HL-60 (cell line): ENCODE results near the gene SLC28A2.

Experiments used
- DNase-seq, 2 experiments: peaks; one replicate each; pipeline ENCODE4 v3.0.0-alpha.2; 2010 to 2020; ENCODE audit warnings: low read depth in 1 of 2, low spot score in 1 of 2
- H3K27ac ChIP-seq: fragments of 250-450 bp; sonication (Bioruptor Pico); replicated peaks from 2 replicates; pipeline ENCODE4 v1.5.1; 2020; ENCODE audit warnings: mild to moderate bottlenecking, moderate library complexity
- H3K27me3 ChIP-seq: fragments of 250-450 bp; sonication (Bioruptor Pico); 2 replicates; pipeline ENCODE4 v1.5.1; 2021; ENCODE audit warnings: mild to moderate bottlenecking, moderate library complexity; ENCODE audit not compliant: insufficient read depth, poor library complexity, severe bottlenecking
- H3K4me3 ChIP-seq: replicated peaks from 2 replicates; pipeline ENCODE4 v1.5.1; 2011; ENCODE audit warnings: mild to moderate bottlenecking, control low read depth, low read length; ENCODE audit not compliant: insufficient read depth
- GABPA ChIP-seq: IDR thresholded peaks from 2 replicates; pipeline ENCODE4 v1.6.1; 2012; ENCODE audit warnings: low read depth
- POLR2AphosphoS5 ChIP-seq: IDR thresholded peaks from 2 replicates; pipeline ENCODE4 v1.6.1; 2012; ENCODE audit warnings: low read depth
- REST ChIP-seq: IDR thresholded peaks from 2 replicates; pipeline ENCODE4 v1.6.1; 2012; ENCODE audit warnings: low read depth; ENCODE audit not compliant: insufficient replicate concordance
- SPI1 ChIP-seq: IDR thresholded peaks from 2 replicates; pipeline ENCODE4 v1.6.1; 2012; ENCODE audit warnings: low read depth, mild to moderate bottlenecking, borderline replicate concordance
- TF ChIP-seq, protein P1 (sequence below): IDR thresholded peaks from one replicate; pipeline ENCODE4 v1.5.1; 2011; ENCODE audit warnings: low read length, control low read depth, inconsistent platforms; ENCODE audit not compliant: insufficient read depth

The SLC28A2 gene

DNA sequence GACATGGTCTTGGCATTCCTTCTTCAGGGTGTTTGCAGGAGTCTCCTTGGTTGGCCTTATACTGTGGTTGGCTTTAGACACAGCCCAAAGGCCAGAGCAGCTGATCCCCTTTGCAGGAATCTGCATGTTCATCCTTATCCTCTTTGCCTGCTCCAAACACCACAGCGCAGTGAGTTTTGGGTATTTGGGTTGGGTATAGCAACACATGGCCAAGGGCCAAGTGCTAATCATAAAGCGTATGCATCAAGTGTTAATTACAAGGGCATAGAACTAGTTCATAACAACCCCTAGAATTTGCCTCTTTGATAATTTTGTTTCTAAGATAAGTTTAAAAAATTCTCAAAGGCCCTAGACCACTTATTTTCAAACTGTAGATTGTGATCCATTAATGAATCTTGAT is 11.8 kb downstream of the SLC28A2 start:
- no peak overlapping the region for H3K27ac ChIP-seq
- H3K4me3 ChIP-seq, result no peak overlapping the region
- no peak for TF ChIP-seq POLR2AphosphoS5
- TF ChIP-seq SPI1, result no peak
- no peak for TF ChIP-seq GABPA
- no peak for TF ChIP-seq REST
- TF ChIP-seq, protein P1, sequence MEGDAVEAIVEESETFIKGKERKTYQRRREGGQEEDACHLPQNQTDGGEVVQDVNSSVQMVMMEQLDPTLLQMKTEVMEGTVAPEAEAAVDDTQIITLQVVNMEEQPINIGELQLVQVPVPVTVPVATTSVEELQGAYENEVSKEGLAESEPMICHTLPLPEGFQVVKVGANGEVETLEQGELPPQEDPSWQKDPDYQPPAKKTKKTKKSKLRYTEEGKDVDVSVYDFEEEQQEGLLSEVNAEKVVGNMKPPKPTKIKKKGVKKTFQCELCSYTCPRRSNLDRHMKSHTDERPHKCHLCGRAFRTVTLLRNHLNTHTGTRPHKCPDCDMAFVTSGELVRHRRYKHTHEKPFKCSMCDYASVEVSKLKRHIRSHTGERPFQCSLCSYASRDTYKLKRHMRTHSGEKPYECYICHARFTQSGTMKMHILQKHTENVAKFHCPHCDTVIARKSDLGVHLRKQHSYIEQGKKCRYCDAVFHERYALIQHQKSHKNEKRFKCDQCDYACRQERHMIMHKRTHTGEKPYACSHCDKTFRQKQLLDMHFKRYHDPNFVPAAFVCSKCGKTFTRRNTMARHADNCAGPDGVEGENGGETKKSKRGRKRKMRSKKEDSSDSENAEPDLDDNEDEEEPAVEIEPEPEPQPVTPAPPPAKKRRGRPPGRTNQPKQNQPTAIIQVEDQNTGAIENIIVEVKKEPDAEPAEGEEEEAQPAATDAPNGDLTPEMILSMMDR, result no peak
- DNase-seq, result no peak
- H3K27me3 ChIP-seq, result no peaks in the 10 kb centered on the region

- no peak for TF ChIP-seq POLR2AphosphoS5
These were observed 13.5 kb downstream of the SLC28A2 start for GRCh38 chr15:45265506-45265905.

DNA sequence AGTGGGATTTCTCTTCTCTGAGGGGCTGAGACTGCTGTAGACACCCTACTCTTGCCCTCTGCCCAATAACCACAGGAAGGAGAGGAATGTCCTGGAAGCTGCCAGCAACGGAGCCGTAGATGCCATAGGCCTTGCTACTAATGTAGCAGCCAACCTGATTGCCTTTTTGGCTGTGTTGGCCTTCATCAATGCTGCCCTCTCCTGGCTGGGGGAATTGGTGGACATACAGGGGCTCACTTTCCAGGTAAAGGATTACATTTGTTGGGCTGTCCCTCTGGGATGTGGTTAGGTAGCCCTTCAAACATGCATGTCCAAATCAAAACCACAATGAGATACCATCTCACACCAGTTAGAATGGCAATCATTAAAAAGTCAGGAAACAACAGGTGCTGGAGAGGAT is 16.1 kb downstream of the SLC28A2 start:
- Histone ChIP-seq H3K27ac (no peak overlapping the region), H3K4me3 (no peak overlapping the region), H3K27me3 (no peaks in the 10 kb centered on the region)
- DNase-seq, result peak in 1 of 2 experiments; percentile 7
- TF ChIP-seq SPI1 (no peak), REST (no peak), GABPA (no peak), POLR2AphosphoS5 (no peak)
- TF ChIP-seq, protein P1, result no peak

More at GRCh38 chr15:45265506-45265905, 13.5 kb downstream of the SLC28A2 start:
- Histone ChIP-seq H3K4me3 (no peak overlapping the region), H3K27me3 (no peaks in the 10 kb centered on the region), H3K27ac (no peak overlapping the region)
- DNase-seq, result no peak

DNA sequence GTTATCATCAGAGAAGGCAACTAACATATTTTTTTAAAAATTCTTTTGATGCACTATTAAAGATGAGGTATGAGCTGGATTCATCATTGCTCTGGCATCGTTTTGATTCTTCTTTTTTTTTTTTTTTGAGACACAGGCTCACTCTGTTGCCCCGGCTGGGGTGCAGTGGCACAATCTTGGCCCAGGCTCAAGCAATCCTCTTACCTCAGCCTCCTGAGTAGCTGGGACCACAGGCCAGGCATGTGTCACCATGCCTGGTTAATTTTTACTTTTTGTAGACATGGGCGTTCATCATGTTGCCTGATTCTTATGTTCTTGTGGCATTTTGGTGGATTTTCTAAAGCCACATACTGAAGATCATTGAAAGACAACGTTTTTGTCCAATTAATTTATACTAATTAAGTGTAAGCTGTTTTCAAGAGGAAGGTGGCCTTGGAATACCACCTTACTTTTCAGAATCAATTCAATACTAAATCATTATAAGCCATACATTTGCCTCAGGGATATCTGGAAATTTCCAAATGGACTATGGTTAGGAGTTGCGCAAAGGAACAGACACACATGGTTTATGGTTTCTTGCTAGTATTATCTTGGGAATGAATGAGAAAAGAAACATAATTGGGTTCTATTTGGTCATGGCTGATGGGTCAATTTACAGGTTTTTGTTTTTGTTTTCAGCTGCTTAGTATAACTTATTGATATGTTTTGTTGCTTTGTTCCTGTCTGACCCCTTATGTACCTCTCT is 22.8 kb downstream of the SLC28A2 start:
- no peak for DNase-seq
- no peaks in the 10 kb centered on the region for H3K27me3 ChIP-seq
- H3K4me3 ChIP-seq, result no peak overlapping the region
- TF ChIP-seq SPI1 (no peak), REST (no peak), POLR2AphosphoS5 (no peak), GABPA (no peak)
- TF ChIP-seq, protein P1, result no peak
- H3K27ac ChIP-seq, result no peak overlapping the region
